Liver (tissue), 9 donors: ENCODE measurements around the gene CGNL1. TPM values are rescaled to one million over a fixed set of nuclear protein-coding genes. Genes with fewer than 3 reads are reported as not detected.

Experiments
- DNase-seq: peaks from one replicate; pipeline ENCODE4 v3.0.0-alpha.2; 2017; ENCODE audit warnings: low spot score
- H3K27ac ChIP-seq, 2 donors: one replicate each; pipeline ENCODE4 v1.7.0; 2013; ENCODE audit warnings: inconsistent platforms in 2 of 2, low read length in 2 of 2, control low read depth in 1 of 2, low read depth in 1 of 2, mild to moderate bottlenecking in 1 of 2
- H3K27me3 ChIP-seq, 4 donors: one replicate each; pipeline versions ENCODE4 v1.6.1 to v1.7.0; 2013; ENCODE audit warnings: low read length in 3 of 4, inconsistent platforms in 1 of 4, mild to moderate bottlenecking in 1 of 4, moderate library complexity in 1 of 4; ENCODE audit not compliant: control insufficient read depth in 4 of 4, insufficient read depth in 4 of 4
- H3K36me3 ChIP-seq, 4 donors: one replicate each; pipeline versions ENCODE4 v1.6.1 to v1.7.0; 2013; ENCODE audit warnings: low read length in 3 of 4, mild to moderate bottlenecking in 3 of 4, low read depth in 1 of 4, moderate library complexity in 1 of 4; ENCODE audit not compliant: control insufficient read depth in 4 of 4, insufficient read depth in 3 of 4
- H3K4me1 ChIP-seq, 4 donors: one replicate each; pipeline versions ENCODE4 v1.6.1 to v1.7.0; 2013; ENCODE audit warnings: low read length in 3 of 4, mild to moderate bottlenecking in 3 of 4, moderate library complexity in 1 of 4; ENCODE audit not compliant: control insufficient read depth in 4 of 4, insufficient read depth in 4 of 4
- H3K4me3 ChIP-seq, 3 donors: one replicate each; pipeline versions ENCODE4 v1.6.1 to v1.7.0; 2013; ENCODE audit warnings: low read length in 3 of 3, control low read depth in 1 of 3, low read depth in 1 of 3, mild to moderate bottlenecking in 1 of 3
- H3K9ac ChIP-seq, 2 donors: one replicate each; pipeline ENCODE4 v1.7.0; 2013; ENCODE audit warnings: low read length in 2 of 2, mild to moderate bottlenecking in 2 of 2, moderate library complexity in 2 of 2, control low read depth in 1 of 2, low read depth in 1 of 2
- H3K9me3 ChIP-seq, 4 donors: one replicate each; pipeline versions ENCODE4 v1.6.1 to v1.7.0; 2013; ENCODE audit warnings: low read length in 3 of 4; ENCODE audit not compliant: control insufficient read depth in 4 of 4
- ATF3 ChIP-seq: IDR thresholded peaks from 2 replicates; pipeline ENCODE4 v1.6.1; 2016; ENCODE audit warnings: antibody characterized with exemption
- CTCF ChIP-seq: fragments of 150-350 bp; IDR thresholded peaks from 2 replicates; pipeline ENCODE4 v1.5.1; 2017; ENCODE audit warnings: improper control_type of control experiment, low read depth, low read length; ENCODE audit not compliant: missing input control
- EGR1 ChIP-seq, 2 donors: IDR thresholded peaks; 2 replicates each; pipeline ENCODE4 v1.6.1; 2016 to 2018; ENCODE audit warnings: antibody characterized with exemption in 2 of 2, low read depth in 2 of 2
- FOXA1 ChIP-seq: IDR thresholded peaks from 2 replicates; pipeline ENCODE4 v1.6.1; 2016; ENCODE audit warnings: antibody characterized with exemption
- FOXA2 ChIP-seq: IDR thresholded peaks from 2 replicates; pipeline ENCODE4 v1.6.1; 2016; ENCODE audit warnings: antibody characterized with exemption
- GABPA ChIP-seq, 2 donors: IDR thresholded peaks in 1 of 2; conservative IDR thresholded peaks in 1 of 2; 2 replicates each; pipeline ENCODE4 v1.6.1; 2016; ENCODE audit warnings: antibody characterized with exemption in 2 of 2, mild to moderate bottlenecking in 1 of 2, moderate library complexity in 1 of 2
- HNF4A ChIP-seq, 2 donors: conservative IDR thresholded peaks; 2 replicates each; pipeline ENCODE4 v1.6.1; 2016; ENCODE audit warnings: antibody characterized with exemption in 2 of 2, mild to moderate bottlenecking in 2 of 2
- HNF4G ChIP-seq: IDR thresholded peaks from 2 replicates; pipeline ENCODE4 v1.6.1; 2016; ENCODE audit warnings: antibody characterized with exemption
- JUND ChIP-seq, 2 donors: IDR thresholded peaks; 2 replicates each; pipeline ENCODE4 v1.6.1; 2016; ENCODE audit warnings: antibody characterized with exemption in 2 of 2
- MAX ChIP-seq: IDR thresholded peaks from 2 replicates; pipeline ENCODE4 v1.6.1; 2016; ENCODE audit warnings: antibody characterized with exemption
- NR2F2 ChIP-seq: IDR thresholded peaks from 2 replicates; pipeline ENCODE4 v1.6.1; 2016; ENCODE audit warnings: antibody characterized with exemption
- RAD21 ChIP-seq, 2 donors: IDR thresholded peaks; 2 replicates each; pipeline ENCODE4 v1.6.1; 2016; ENCODE audit warnings: antibody characterized with exemption in 2 of 2, mild to moderate bottlenecking in 2 of 2
- REST ChIP-seq: IDR thresholded peaks from 2 replicates; pipeline ENCODE4 v1.6.1; 2016; ENCODE audit warnings: antibody characterized with exemption, mild to moderate bottlenecking
- RXRA ChIP-seq, 2 donors: IDR thresholded peaks; 2 replicates each; pipeline ENCODE4 v1.6.1; 2017 to 2018; ENCODE audit warnings: antibody characterized with exemption in 2 of 2, mild to moderate bottlenecking in 1 of 2
- SP1 ChIP-seq: IDR thresholded peaks from 2 replicates; pipeline ENCODE4 v1.6.1; 2018; ENCODE audit warnings: antibody characterized with exemption, mild to moderate bottlenecking
- TAF1 ChIP-seq: conservative IDR thresholded peaks from 2 replicates; pipeline ENCODE4 v1.6.1; 2016; ENCODE audit warnings: antibody characterized with exemption, mild to moderate bottlenecking
- YY1 ChIP-seq: IDR thresholded peaks from 2 replicates; pipeline ENCODE4 v1.6.1; 2016; ENCODE audit warnings: antibody characterized with exemption, mild to moderate bottlenecking
- ZBTB33 ChIP-seq: IDR thresholded peaks from 2 replicates; pipeline ENCODE4 v1.6.1; 2016; ENCODE audit warnings: antibody characterized with exemption
- WGBS: extraction: QIAGEN DNeasy Blood & Tissue Kit; methylation state at CpG from one replicate; pipeline ENCODE4 v1.1.7; 2013; 5-methylcytosine and 5-hydroxymethylcytosine counted together
- polyA plus RNA-seq, 2 donors: library from polyadenylated mRNA; stranded (reverse) in 1 of 2; unstranded in 1 of 2; fragments of 200-250 nt in 1 of 2; fragments of >200 nt in 1 of 2; fragmentation: Nextera tagmentation in 1 of 2; extraction: Ambion mirVana in 1 of 2; gene quantifications; one replicate each; pipeline versions ENCODE4 v1.2.1 to v1.2.3, GENCODE V29; 2013 to 2015
- total RNA-seq, 2 donors: library from RNA; depleted of rRNA; stranded (reverse); fragments of >200 nt; gene quantifications; one replicate each; pipeline ENCODE4 v1.2.3, GENCODE V29; 2014
- donor health status: healthy.
- donor health status: healthy.
- donor health status: healthy.
- donor health status: healthy.
- donor health status: healthy.

The CGNL1 gene
- total and polyA plus RNA-seq, 4 donors = 12.0 to 31.9 (median 16.1) TPM

- Histone ChIP-seq H3K4me3 (no peak overlapping the region), H3K36me3 (peaks cover 5 to 71% (median 44%) of the 10 kb centered on the region in 4 donors), H3K9me3 (no peaks in the 10 kb centered on the region), H3K4me1 (no peaks in the 10 kb centered on the region), H3K9ac (no peak overlapping the region), H3K27ac (no peak overlapping the region), H3K27me3 (no peaks in the 10 kb centered on the region)
- no peak for TF ChIP-seq TAF1
- TF ChIP-seq YY1 = no peak
- no peak for TF ChIP-seq CTCF
- no peak for TF ChIP-seq FOXA2
- TF ChIP-seq HNF4G = no peak
- no peak for TF ChIP-seq FOXA1
- TF ChIP-seq ZBTB33 = no peak
- TF ChIP-seq GABPA (IDR thresholded peaks at IDR 0.05 in 1 of 2, conservative IDR thresholded peaks at IDR 0.05 in 1 of 2) = no peak
- no peak for TF ChIP-seq RXRA (IDR thresholded peaks at IDR 0.05)
- no peak for TF ChIP-seq REST
- TF ChIP-seq HNF4A (conservative IDR thresholded peaks at IDR 0.05) = no peak
- DNase-seq = no peak
- 84% methylated on average over 8 of the region's 8 CpGs for WGBS
Measured at GRCh38 chr15:57541271-57541670, 165.0 kb downstream of the CGNL1 start.

- no peak overlapping the region for H3K27ac ChIP-seq
- peaks cover 5 to 72% (median 44%) of the 10 kb centered on the region in 4 donors for H3K36me3 ChIP-seq
- no peak overlapping the region for H3K4me3 ChIP-seq
- no peaks in the 10 kb centered on the region for H3K27me3 ChIP-seq
- H3K4me1 ChIP-seq = no peaks in the 10 kb centered on the region
- WGBS = 59% methylated on average over 7 of the region's 7 CpGs
- DNase-seq = peak; percentile 49
- no peak overlapping the region for H3K9ac ChIP-seq
- H3K9me3 ChIP-seq = no peaks in the 10 kb centered on the region
- TF ChIP-seq NR2F2 (no peak), RAD21 (IDR thresholded peaks at IDR 0.05) (peak; percentile 76 to 79), SP1 (no peak), TAF1 (no peak), JUND (IDR thresholded peaks at IDR 0.05) (no peak), MAX (no peak), CTCF (peak; percentile 74), EGR1 (IDR thresholded peaks at IDR 0.05; ENCODE audit: low read depth in 2 of 2) (no peak), REST (peak; percentile 54), ATF3 (no peak), HNF4G (no peak), HNF4A (conservative IDR thresholded peaks at IDR 0.05) (no peak), FOXA2 (no peak)
Measured at GRCh38 chr15:57541805-57542504, 165.7 kb downstream of the CGNL1 start.
